GM12878 (cell line): ENCODE results near the gene CYP4F3. TPM values are rescaled to one million over a fixed set of nuclear protein-coding genes. Genes with fewer than 3 reads are reported as not detected.

Experiments used
- ATAC-seq: fragments of 200-7000 bp; cut with Tn5 transposase; 3 replicates; pipeline ENCODE4 v1.9.1; 2020; ENCODE audit warnings: mild to moderate bottlenecking, moderate library complexity
- BruUV-seq: library from RNA; stranded (reverse); fragments of 400-500 nt; replicated peaks from 2 replicates; lab custom pipeline; 2021; lab: Mats Ljungman, UMichigan
- CTCF ChIA-PET: fragments of 300-600 bp; sonication (Branson Sonifier 250); formaldehyde crosslinking; extraction: SDS; loops from one replicate; lab custom pipeline; 2021; ENCODE audit warnings: inconsistent platforms; lab: Yijun Ruan, JAX
- POLR2A ChIA-PET: fragments of 350-600 bp; formaldehyde crosslinking; extraction: SDS; loops from one replicate; lab custom pipeline; 2021; ENCODE audit warnings: inconsistent platforms; lab: Charles Lee
- RAD21 ChIA-PET: fragments of 300-600 bp; sonication (Branson Sonifier 250); formaldehyde crosslinking; loops from one replicate; lab custom pipeline; 2023; ENCODE audit warnings: antibody characterized with exemption; ENCODE audit not compliant: unreplicated experiment; lab: Charles Lee
- SMC1A ChIA-PET: fragments of 300-600 bp; sonication (Branson Sonifier 250); formaldehyde crosslinking; loops from one replicate; lab custom pipeline; 2023; ENCODE audit not compliant: unreplicated experiment, uncharacterized antibody; lab: Charles Lee
- DNase-seq: peaks from one replicate; pipeline ENCODE4 v3.0.0-alpha.2; 2011; ENCODE audit warnings: low read depth, low spot score
- FAIRE-seq: peaks from 3 replicates; lab custom pipeline; 2011; peaks lifted over from hg19 to GRCh38; lab: Jason Lieb, UNC
- H2AFZ ChIP-seq: 2 replicates; pipeline ENCODE4 v1.6.0; 2011; ENCODE audit warnings: low read depth, low read length, control low read depth; ENCODE audit not compliant: control insufficient read depth
- H3K27ac ChIP-seq: 2 replicates; pipeline ENCODE4 v1.5.1; 2011; ENCODE audit warnings: control low read depth; ENCODE audit not compliant: control insufficient read depth, insufficient read depth
- H3K27me3 ChIP-seq, 2 experiments: replicated peaks in 1 of 2; 2 replicates each; pipeline versions ENCODE4 v1.6.0 to v1.6.1; 2011; ENCODE audit warnings: low read length in 1 of 2; ENCODE audit not compliant: control insufficient read depth in 2 of 2, insufficient read depth in 2 of 2
- H3K36me3 ChIP-seq, 2 experiments: 2 replicates each; pipeline ENCODE4 v1.5.1; 2011; ENCODE audit warnings: low read length in 1 of 2; ENCODE audit not compliant: control insufficient read depth in 2 of 2, insufficient read depth in 2 of 2
- H3K4me1 ChIP-seq: 2 replicates; pipeline ENCODE4 v1.6.1; 2011; ENCODE audit warnings: mild to moderate bottlenecking, low read length, moderate library complexity, mixed read lengths; ENCODE audit not compliant: control insufficient read depth, insufficient read depth
- H3K4me2 ChIP-seq: 2 replicates; pipeline ENCODE4 v1.6.0; 2011; ENCODE audit warnings: control low read depth; ENCODE audit not compliant: control insufficient read depth, insufficient read depth
- H3K4me3 ChIP-seq: fragments of 200-600 bp; sonication (generic); 2 replicates; pipeline ENCODE4 v1.5.1; 2016
- H3K79me2 ChIP-seq: 2 replicates; pipeline ENCODE4 v1.6.0; 2011; ENCODE audit warnings: low read length; ENCODE audit not compliant: control insufficient read depth, insufficient read depth
- H3K9ac ChIP-seq: 2 replicates; pipeline ENCODE4 v1.8.0; 2011; ENCODE audit warnings: low read length, control low read depth, mixed read lengths; ENCODE audit not compliant: control insufficient read depth, insufficient read depth
- H3K9me3 ChIP-seq: replicated peaks from 3 replicates; pipeline ENCODE4 v1.5.1; 2011; ENCODE audit warnings: mild to moderate bottlenecking, low read length; ENCODE audit not compliant: control insufficient read depth, insufficient read depth
- H4K20me1 ChIP-seq: 2 replicates; pipeline ENCODE4 v1.6.0; 2011; ENCODE audit not compliant: control insufficient read depth, insufficient read depth
- CHD1 ChIP-seq: IDR thresholded peaks from 2 replicates; pipeline ENCODE4 v1.6.1; 2012; ENCODE audit warnings: low read depth, low read length, improper control_type of control experiment
- IRF4 ChIP-seq: IDR thresholded peaks from 2 replicates; pipeline ENCODE4 v1.6.1; 2011; ENCODE audit warnings: low read depth, low read length
- MXI1 ChIP-seq: fragments of 150-350 bp; IDR thresholded peaks from 2 replicates; pipeline ENCODE4 v1.6.1; 2011; ENCODE audit warnings: low read depth, mild to moderate bottlenecking, inconsistent platforms, low read length, improper control_type of control experiment
- NFXL1 ChIP-seq: fragments of 450-650 bp; IDR thresholded peaks from 2 replicates; pipeline ENCODE4 v1.6.1; 2017; ENCODE audit warnings: antibody characterized with exemption, mild to moderate bottlenecking, borderline replicate concordance
- RAD51 ChIP-seq: fragments of 450-650 bp; IDR thresholded peaks from 2 replicates; pipeline ENCODE4 v1.6.1; 2016; ENCODE audit warnings: moderate library complexity, mild to moderate bottlenecking, inconsistent platforms
- ZNF274 ChIP-seq: IDR thresholded peaks from one replicate; pipeline ENCODE4 v1.8.0; 2011; ENCODE audit not compliant: insufficient read length, insufficient read depth
- WGBS: methylation state at CpG from one replicate; pipeline ENCODE4 v1.1.6; 2016; ENCODE audit warnings: low lambda C conversion rate; ENCODE audit not compliant: insufficient replicate concordance, insufficient coverage; ENCODE audit errors: missing lambda C conversion rate; 5-methylcytosine and 5-hydroxymethylcytosine counted together
- in situ Hi-C: fragments of 300-500 bp; cut with MboI; formaldehyde crosslinking; loops from 9 replicates; pipeline ENCODE4 v1.14.3; 2018; ENCODE audit warnings: mixed read lengths
- intact Hi-C: fragments of 100-400 bp; cut with micrococcal nuclease; formaldehyde crosslinking; loops from one replicate; pipeline ENCODE4 v1.14.2; 2022; ENCODE audit not compliant: unreplicated experiment
- polyA plus RNA-seq, 11 experiments: library from polyadenylated mRNA; depleted of rRNA in 4 of 11; unstranded in 6 of 11; stranded (reverse) in 5 of 11; fragments of >200 nt; fragmentation: Nextera tagmentation in 4 of 11; fragmentation: Illumina TruSeq in 1 of 11; extraction: Ambion mirVana in 4 of 11; extraction: Trizol in 1 of 11; gene quantifications; 1 replicate in 1 of 11; 2 replicates in 10 of 11; pipeline versions ENCODE4 v1.2.1 to v1.2.3, GENCODE V29; 2011 to 2016; ENCODE audit warnings: inconsistent platforms in 2 of 11, missing spikeins in 2 of 11, low read depth in 1 of 11
- total RNA-seq, 4 experiments: library from RNA; depleted of rRNA in 3 of 4; stranded (reverse); fragments of >200 nt in 3 of 4; fragmentation: Illumina TruSeq in 1 of 4; extraction: Trizol in 1 of 4; gene quantifications; 2 replicates each; pipeline versions ENCODE4 v1.2.1 to v1.2.3, GENCODE V29; 2013 to 2021
- TF ChIP-seq, protein P1 (sequence below): fragments of 450-650 bp; IDR thresholded peaks from 2 replicates; pipeline ENCODE4 v1.6.1; 2017; ENCODE audit warnings: mild to moderate bottlenecking, moderate library complexity
- TF ChIP-seq, protein P2 (sequence below): fragments of 450-650 bp; formaldehyde crosslinking; IDR thresholded peaks from 2 replicates; pipeline ENCODE4 v1.4.0; 2020; ENCODE audit warnings: mild to moderate bottlenecking, moderate library complexity
- TF ChIP-seq, protein P3 (sequence below): IDR thresholded peaks from 2 replicates; pipeline ENCODE4 v1.6.1; 2012; ENCODE audit warnings: improper control_type of control experiment, low read depth, low read length; ENCODE audit not compliant: insufficient replicate concordance
- TF ChIP-seq, protein P4 (sequence below): IDR thresholded peaks from 2 replicates; pipeline ENCODE4 v1.6.1; 2011; ENCODE audit warnings: borderline replicate concordance, low read depth, mild to moderate bottlenecking, moderate library complexity, low read length; ENCODE audit not compliant: insufficient read depth, poor library complexity, severe bottlenecking

CYP4F3 gene
- total and polyA plus RNA-seq, 10 of the 15 experiments (the other 5 are each of a cell fraction or from before 2014, with no cell fraction given): 0.08 to 4.7 (median 1.2) TPM

GRCh38 chr19:15613338-15613737 lies 27.4 kb upstream of the CYP4F3 start:
- DNase-seq (no peak), FAIRE-seq (no peak), ATAC-seq (no peak)
- Histone ChIP-seq H3K9me3 (no peaks in the 10 kb centered on the region), H3K4me3 (no peak overlapping the region), H3K27ac (no peak overlapping the region), H3K4me2 (no peak overlapping the region), H3K79me2 (no peaks in the 10 kb centered on the region), H3K27me3 (no peaks in the 10 kb centered on the region; a peak in 2 of 4 replicates), H3K9ac (no peak overlapping the region), H4K20me1 (no peaks in the 10 kb centered on the region), H2AFZ (no peak overlapping the region), H3K36me3 (no peaks in the 10 kb centered on the region), H3K4me1 (no peaks in the 10 kb centered on the region)
- no TSS peak for BruUV-seq
- CTCF ChIA-PET: no interaction called here
- intact Hi-C loops (no loop called here), in situ Hi-C loops (no loop called here)
- SMC1A ChIA-PET: no interaction called here
- RAD21 ChIA-PET: no interaction called here
- POLR2A ChIA-PET: no interaction called here
- 17% methylated on average over 3 of the region's 3 CpGs for WGBS
- TF ChIP-seq, protein P1, sequence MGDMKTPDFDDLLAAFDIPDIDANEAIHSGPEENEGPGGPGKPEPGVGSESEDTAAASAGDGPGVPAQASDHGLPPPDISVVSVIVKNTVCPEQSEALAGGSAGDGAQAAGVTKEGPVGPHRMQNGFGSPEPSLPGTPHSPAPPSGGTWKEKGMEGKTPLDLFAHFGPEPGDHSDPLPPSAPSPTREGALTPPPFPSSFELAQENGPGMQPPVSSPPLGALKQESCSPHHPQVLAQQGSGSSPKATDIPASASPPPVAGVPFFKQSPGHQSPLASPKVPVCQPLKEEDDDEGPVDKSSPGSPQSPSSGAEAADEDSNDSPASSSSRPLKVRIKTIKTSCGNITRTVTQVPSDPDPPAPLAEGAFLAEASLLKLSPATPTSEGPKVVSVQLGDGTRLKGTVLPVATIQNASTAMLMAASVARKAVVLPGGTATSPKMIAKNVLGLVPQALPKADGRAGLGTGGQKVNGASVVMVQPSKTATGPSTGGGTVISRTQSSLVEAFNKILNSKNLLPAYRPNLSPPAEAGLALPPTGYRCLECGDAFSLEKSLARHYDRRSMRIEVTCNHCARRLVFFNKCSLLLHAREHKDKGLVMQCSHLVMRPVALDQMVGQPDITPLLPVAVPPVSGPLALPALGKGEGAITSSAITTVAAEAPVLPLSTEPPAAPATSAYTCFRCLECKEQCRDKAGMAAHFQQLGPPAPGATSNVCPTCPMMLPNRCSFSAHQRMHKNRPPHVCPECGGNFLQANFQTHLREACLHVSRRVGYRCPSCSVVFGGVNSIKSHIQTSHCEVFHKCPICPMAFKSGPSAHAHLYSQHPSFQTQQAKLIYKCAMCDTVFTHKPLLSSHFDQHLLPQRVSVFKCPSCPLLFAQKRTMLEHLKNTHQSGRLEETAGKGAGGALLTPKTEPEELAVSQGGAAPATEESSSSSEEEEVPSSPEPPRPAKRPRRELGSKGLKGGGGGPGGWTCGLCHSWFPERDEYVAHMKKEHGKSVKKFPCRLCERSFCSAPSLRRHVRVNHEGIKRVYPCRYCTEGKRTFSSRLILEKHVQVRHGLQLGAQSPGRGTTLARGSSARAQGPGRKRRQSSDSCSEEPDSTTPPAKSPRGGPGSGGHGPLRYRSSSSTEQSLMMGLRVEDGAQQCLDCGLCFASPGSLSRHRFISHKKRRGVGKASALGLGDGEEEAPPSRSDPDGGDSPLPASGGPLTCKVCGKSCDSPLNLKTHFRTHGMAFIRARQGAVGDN: no peak
- TF ChIP-seq, protein P2, sequence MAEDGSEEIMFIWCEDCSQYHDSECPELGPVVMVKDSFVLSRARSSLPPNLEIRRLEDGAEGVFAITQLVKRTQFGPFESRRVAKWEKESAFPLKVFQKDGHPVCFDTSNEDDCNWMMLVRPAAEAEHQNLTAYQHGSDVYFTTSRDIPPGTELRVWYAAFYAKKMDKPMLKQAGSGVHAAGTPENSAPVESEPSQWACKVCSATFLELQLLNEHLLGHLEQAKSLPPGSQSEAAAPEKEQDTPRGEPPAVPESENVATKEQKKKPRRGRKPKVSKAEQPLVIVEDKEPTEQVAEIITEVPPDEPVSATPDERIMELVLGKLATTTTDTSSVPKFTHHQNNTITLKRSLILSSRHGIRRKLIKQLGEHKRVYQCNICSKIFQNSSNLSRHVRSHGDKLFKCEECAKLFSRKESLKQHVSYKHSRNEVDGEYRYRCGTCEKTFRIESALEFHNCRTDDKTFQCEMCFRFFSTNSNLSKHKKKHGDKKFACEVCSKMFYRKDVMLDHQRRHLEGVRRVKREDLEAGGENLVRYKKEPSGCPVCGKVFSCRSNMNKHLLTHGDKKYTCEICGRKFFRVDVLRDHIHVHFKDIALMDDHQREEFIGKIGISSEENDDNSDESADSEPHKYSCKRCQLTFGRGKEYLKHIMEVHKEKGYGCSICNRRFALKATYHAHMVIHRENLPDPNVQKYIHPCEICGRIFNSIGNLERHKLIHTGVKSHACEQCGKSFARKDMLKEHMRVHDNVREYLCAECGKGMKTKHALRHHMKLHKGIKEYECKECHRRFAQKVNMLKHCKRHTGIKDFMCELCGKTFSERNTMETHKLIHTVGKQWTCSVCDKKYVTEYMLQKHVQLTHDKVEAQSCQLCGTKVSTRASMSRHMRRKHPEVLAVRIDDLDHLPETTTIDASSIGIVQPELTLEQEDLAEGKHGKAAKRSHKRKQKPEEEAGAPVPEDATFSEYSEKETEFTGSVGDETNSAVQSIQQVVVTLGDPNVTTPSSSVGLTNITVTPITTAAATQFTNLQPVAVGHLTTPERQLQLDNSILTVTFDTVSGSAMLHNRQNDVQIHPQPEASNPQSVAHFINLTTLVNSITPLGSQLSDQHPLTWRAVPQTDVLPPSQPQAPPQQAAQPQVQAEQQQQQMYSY (CRISPR knock-in tag): no peak
- TF ChIP-seq MXI1 (no peak), IRF4 (no peak), RAD51 (no peak), NFXL1 (no peak), CHD1 (no peak), ZNF274 (no peak)
- TF ChIP-seq, protein P3, sequence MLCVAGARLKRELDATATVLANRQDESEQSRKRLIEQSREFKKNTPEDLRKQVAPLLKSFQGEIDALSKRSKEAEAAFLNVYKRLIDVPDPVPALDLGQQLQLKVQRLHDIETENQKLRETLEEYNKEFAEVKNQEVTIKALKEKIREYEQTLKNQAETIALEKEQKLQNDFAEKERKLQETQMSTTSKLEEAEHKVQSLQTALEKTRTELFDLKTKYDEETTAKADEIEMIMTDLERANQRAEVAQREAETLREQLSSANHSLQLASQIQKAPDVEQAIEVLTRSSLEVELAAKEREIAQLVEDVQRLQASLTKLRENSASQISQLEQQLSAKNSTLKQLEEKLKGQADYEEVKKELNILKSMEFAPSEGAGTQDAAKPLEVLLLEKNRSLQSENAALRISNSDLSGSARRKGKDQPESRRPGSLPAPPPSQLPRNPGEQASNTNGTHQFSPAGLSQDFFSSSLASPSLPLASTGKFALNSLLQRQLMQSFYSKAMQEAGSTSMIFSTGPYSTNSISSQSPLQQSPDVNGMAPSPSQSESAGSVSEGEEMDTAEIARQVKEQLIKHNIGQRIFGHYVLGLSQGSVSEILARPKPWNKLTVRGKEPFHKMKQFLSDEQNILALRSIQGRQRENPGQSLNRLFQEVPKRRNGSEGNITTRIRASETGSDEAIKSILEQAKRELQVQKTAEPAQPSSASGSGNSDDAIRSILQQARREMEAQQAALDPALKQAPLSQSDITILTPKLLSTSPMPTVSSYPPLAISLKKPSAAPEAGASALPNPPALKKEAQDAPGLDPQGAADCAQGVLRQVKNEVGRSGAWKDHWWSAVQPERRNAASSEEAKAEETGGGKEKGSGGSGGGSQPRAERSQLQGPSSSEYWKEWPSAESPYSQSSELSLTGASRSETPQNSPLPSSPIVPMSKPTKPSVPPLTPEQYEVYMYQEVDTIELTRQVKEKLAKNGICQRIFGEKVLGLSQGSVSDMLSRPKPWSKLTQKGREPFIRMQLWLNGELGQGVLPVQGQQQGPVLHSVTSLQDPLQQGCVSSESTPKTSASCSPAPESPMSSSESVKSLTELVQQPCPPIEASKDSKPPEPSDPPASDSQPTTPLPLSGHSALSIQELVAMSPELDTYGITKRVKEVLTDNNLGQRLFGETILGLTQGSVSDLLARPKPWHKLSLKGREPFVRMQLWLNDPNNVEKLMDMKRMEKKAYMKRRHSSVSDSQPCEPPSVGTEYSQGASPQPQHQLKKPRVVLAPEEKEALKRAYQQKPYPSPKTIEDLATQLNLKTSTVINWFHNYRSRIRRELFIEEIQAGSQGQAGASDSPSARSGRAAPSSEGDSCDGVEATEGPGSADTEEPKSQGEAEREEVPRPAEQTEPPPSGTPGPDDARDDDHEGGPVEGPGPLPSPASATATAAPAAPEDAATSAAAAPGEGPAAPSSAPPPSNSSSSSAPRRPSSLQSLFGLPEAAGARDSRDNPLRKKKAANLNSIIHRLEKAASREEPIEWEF: no peak
- TF ChIP-seq, protein P4, sequence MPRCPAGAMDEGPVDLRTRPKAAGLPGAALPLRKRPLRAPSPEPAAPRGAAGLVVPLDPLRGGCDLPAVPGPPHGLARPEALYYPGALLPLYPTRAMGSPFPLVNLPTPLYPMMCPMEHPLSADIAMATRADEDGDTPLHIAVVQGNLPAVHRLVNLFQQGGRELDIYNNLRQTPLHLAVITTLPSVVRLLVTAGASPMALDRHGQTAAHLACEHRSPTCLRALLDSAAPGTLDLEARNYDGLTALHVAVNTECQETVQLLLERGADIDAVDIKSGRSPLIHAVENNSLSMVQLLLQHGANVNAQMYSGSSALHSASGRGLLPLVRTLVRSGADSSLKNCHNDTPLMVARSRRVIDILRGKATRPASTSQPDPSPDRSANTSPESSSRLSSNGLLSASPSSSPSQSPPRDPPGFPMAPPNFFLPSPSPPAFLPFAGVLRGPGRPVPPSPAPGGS: no peak
